GM23338 (cell line): ENCODE data around the gene KCTD1. TPM values are rescaled to one million over a fixed set of nuclear protein-coding genes. Genes with fewer than 3 reads are reported as not detected.

ENCODE experiments used
- ATAC-seq: fragments of 200-7000 bp; cut with Tn5 transposase; 3 replicates; pipeline ENCODE4 v1.9.1; 2020
- DNase-seq: peaks from one replicate; pipeline ENCODE4 v3.0.0-alpha.2; 2015; ENCODE audit warnings: low spot score
- H2AFZ ChIP-seq: fragments of 200-600 bp; sonication (generic); 2 replicates; pipeline ENCODE4 v1.8.0; 2016; ENCODE audit warnings: antibody characterized with exemption, mild to moderate bottlenecking, moderate library complexity
- H3F3A ChIP-seq: fragments of 200-600 bp; sonication (generic); replicated peaks from 2 replicates; pipeline ENCODE4 v1.8.0; 2017; ENCODE audit warnings: antibody characterized with exemption, mixed run types, low read depth
- H3K27ac ChIP-seq: fragments of 200-600 bp; sonication (generic); 2 replicates; pipeline ENCODE4 v1.6.1; 2016; ENCODE audit warnings: low read depth
- H3K27me3 ChIP-seq: fragments of 200-600 bp; sonication (generic); 2 replicates; pipeline ENCODE4 v1.8.0; 2016; ENCODE audit warnings: mild to moderate bottlenecking, mixed run types, moderate library complexity; ENCODE audit not compliant: insufficient read depth
- H3K36me3 ChIP-seq: fragments of 200-600 bp; sonication (generic); 2 replicates; pipeline ENCODE4 v1.8.0; 2016; ENCODE audit warnings: mild to moderate bottlenecking; ENCODE audit not compliant: insufficient read depth
- H3K4me1 ChIP-seq: fragments of 200-600 bp; sonication (generic); 2 replicates; pipeline ENCODE4 v1.8.0; 2016; ENCODE audit warnings: mild to moderate bottlenecking, moderate library complexity; ENCODE audit not compliant: insufficient read depth
- H3K4me2 ChIP-seq: fragments of 200-600 bp; sonication (generic); 2 replicates; pipeline ENCODE4 v1.7.1; 2017; ENCODE audit warnings: mixed run types
- H3K4me3 ChIP-seq: fragments of 200-600 bp; sonication (generic); 2 replicates; pipeline ENCODE4 v1.6.1; 2016; ENCODE audit warnings: mixed run types
- H3K79me2 ChIP-seq: fragments of 200-600 bp; sonication (generic); replicated peaks from 2 replicates; pipeline ENCODE4 v1.8.0; 2017; ENCODE audit warnings: mild to moderate bottlenecking; ENCODE audit not compliant: insufficient read depth
- H3K9me2 ChIP-seq: fragments of 200-600 bp; sonication (generic); 2 replicates; pipeline ENCODE4 v1.8.0; 2017; ENCODE audit not compliant: insufficient read depth
- H4K20me1 ChIP-seq: fragments of 200-600 bp; sonication (generic); replicated peaks from 2 replicates; pipeline ENCODE4 v1.8.0; 2017; ENCODE audit warnings: mild to moderate bottlenecking; ENCODE audit not compliant: insufficient read depth
- H3K27ac Mint-ChIP-seq: 2 replicates; pipeline ENCODE4 v1.8.0; 2020; ENCODE audit warnings: inconsistent platforms, mild to moderate bottlenecking, moderate library complexity, mixed read lengths
- H3K27me3 Mint-ChIP-seq: 3 replicates; pipeline ENCODE4 v1.8.0; 2022; ENCODE audit warnings: low read depth, mild to moderate bottlenecking, moderate library complexity, mixed read lengths, inconsistent platforms; ENCODE audit not compliant: insufficient read depth, poor library complexity
- H3K36me3 Mint-ChIP-seq: 3 replicates; pipeline ENCODE4 v1.8.0; 2021; ENCODE audit warnings: low read depth, mild to moderate bottlenecking, inconsistent platforms, moderate library complexity, mixed read lengths
- H3K4me1 Mint-ChIP-seq: 3 replicates; pipeline ENCODE4 v1.8.0; 2020; ENCODE audit warnings: mild to moderate bottlenecking, inconsistent platforms, mixed read lengths
- H3K4me3 Mint-ChIP-seq: 3 replicates; pipeline ENCODE4 v1.8.0; 2021; ENCODE audit warnings: moderate library complexity, mild to moderate bottlenecking, inconsistent platforms, mixed read lengths
- H3K9me3 Mint-ChIP-seq: 3 replicates; pipeline ENCODE4 v1.8.0; 2020; ENCODE audit warnings: moderate library complexity, mild to moderate bottlenecking, inconsistent platforms, mixed read lengths
- CREB1 ChIP-seq: fragments of 250-450 bp; sonication (Bioruptor Pico); IDR thresholded peaks from 2 replicates; pipeline ENCODE4 v1.5.0; 2020; ENCODE audit warnings: low read depth, mild to moderate bottlenecking, moderate library complexity
- EZH2 ChIP-seq: fragments of 200-600 bp; sonication (generic); IDR thresholded peaks from one replicate; pipeline ENCODE4 v1.8.0; 2017; ENCODE audit warnings: antibody characterized with exemption, mild to moderate bottlenecking, low read depth; ENCODE audit not compliant: unreplicated experiment
- EZH2phosphoT487 ChIP-seq: fragments of 200-600 bp; sonication (generic); IDR thresholded peaks from one replicate; pipeline ENCODE4 v1.8.1; 2018; ENCODE audit warnings: antibody characterized with exemption; ENCODE audit not compliant: unreplicated experiment
- JUNB ChIP-seq: IDR thresholded peaks from one replicate; pipeline ENCODE4 v1.6.1; 2016; ENCODE audit warnings: antibody characterized with exemption; ENCODE audit not compliant: unreplicated experiment
- NANOG ChIP-seq: IDR thresholded peaks from 2 replicates; pipeline ENCODE4 v1.6.1; 2016; ENCODE audit warnings: antibody characterized with exemption, borderline replicate concordance
- POLR2AphosphoS5 ChIP-seq: IDR thresholded peaks from 2 replicates; pipeline ENCODE4 v1.6.1; 2016; ENCODE audit warnings: antibody characterized with exemption, low read depth
- STAT1 ChIP-seq: IDR thresholded peaks from one replicate; pipeline ENCODE4 v1.6.1; 2016; ENCODE audit warnings: antibody characterized with exemption; ENCODE audit not compliant: unreplicated experiment
- ZNF114 ChIP-seq: fragments of 250-450 bp; sonication (Bioruptor Pico); IDR thresholded peaks from 2 replicates; pipeline ENCODE4 v1.5.0; 2020; ENCODE audit warnings: mild to moderate bottlenecking, moderate library complexity
- ZNF331 ChIP-seq: fragments of 250-450 bp; sonication (Bioruptor Pico); IDR thresholded peaks from 2 replicates; pipeline ENCODE4 v1.5.0; 2020; ENCODE audit warnings: low read depth, mild to moderate bottlenecking, moderate library complexity
- polyA plus RNA-seq: library from polyadenylated mRNA; unstranded; fragments of >200 nt; fragmentation: Nextera tagmentation; extraction: Ambion mirVana; gene quantifications from 2 replicates; pipeline ENCODE4 v1.2.1, GENCODE V29; 2016
- total RNA-seq: library from RNA; depleted of rRNA; stranded (reverse); fragments of >200 nt; shearing (Covaris generic); gene quantifications from 2 replicates; pipeline ENCODE4 v1.2.3, GENCODE V29; 2014
- TF ChIP-seq, protein P1 (sequence below), 2 experiments: fragments of 200-600 bp in 1 of 2; sonication (generic) in 1 of 2; conservative IDR thresholded peaks; 2 replicates each; pipeline versions ENCODE4 v1.5.1 to v1.6.1; 2016 to 2017; ENCODE audit warnings: antibody characterized with exemption in 2 of 2, low read depth in 2 of 2, mild to moderate bottlenecking in 2 of 2, moderate library complexity in 1 of 2
- TF ChIP-seq, protein P2 (sequence below): fragments of 250-450 bp; sonication (Bioruptor Pico); IDR thresholded peaks from 2 replicates; pipeline ENCODE4 v1.5.0; 2020; ENCODE audit warnings: mild to moderate bottlenecking, moderate library complexity
- TF ChIP-seq, protein P3 (sequence below): IDR thresholded peaks from 2 replicates; pipeline ENCODE4 v1.6.1; 2016; ENCODE audit warnings: antibody characterized with exemption
- TF ChIP-seq, protein P4 (sequence below): IDR thresholded peaks from one replicate; pipeline ENCODE4 v1.6.1; 2018; ENCODE audit warnings: antibody characterized with exemption; ENCODE audit not compliant: unreplicated experiment

The KCTD1 gene
- total and polyA plus RNA-seq, 2 experiments from 2014 or later = 7.1 to 20.5 TPM

DNA sequence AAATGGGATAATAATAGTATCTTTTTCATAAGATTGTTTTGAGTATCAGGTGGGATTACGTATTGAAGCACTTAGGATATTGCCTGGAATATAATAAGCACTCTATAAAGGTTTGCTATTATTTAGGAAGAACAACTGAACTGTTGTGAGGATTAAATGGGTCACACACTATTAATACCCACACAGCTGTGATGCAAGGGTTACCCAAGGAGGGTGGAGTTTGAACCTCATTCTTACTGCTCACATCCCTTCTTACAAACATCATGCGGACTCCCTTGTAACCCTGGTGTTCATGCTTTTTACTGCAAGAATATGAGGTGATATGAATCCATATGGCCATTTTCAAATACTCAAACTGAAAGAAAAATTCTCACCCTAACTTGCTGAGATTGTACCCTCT, 113.5 kb downstream of the KCTD1 start:
- Histone ChIP-seq H3K27me3 (no peaks in the 10 kb centered on the region), H3K79me2 (no peaks in the 10 kb centered on the region), H3K9me2 (no peaks in the 10 kb centered on the region; the same call in 1 of the 2 replicates), H2AFZ (no peak overlapping the region), H3K4me2 (no peak overlapping the region), H3F3A (no peaks in the 10 kb centered on the region), H3K4me1 (peaks cover 2% of the 10 kb centered on the region), H3K36me3 (no peaks in the 10 kb centered on the region), H3K27ac (no peak overlapping the region), H4K20me1 (no peaks in the 10 kb centered on the region), H3K4me3 (no peak overlapping the region)
- Mint-ChIP-seq H3K27me3 (no peaks in the 10 kb centered on the region), H3K9me3 (no peaks in the 10 kb centered on the region; the same call in 2 of the 3 replicates), H3K27ac (no peak overlapping the region), H3K4me3 (no peak overlapping the region), H3K36me3 (no peaks in the 10 kb centered on the region), H3K4me1 (peaks cover 8% of the 10 kb centered on the region; the same call in 2 of the 3 replicates)
- no peak for ATAC-seq
- no peak for DNase-seq
- no peak for TF ChIP-seq EZH2phosphoT487
- TF ChIP-seq POLR2AphosphoS5 = no peak
- TF ChIP-seq STAT1 = no peak
- TF ChIP-seq, protein P1, sequence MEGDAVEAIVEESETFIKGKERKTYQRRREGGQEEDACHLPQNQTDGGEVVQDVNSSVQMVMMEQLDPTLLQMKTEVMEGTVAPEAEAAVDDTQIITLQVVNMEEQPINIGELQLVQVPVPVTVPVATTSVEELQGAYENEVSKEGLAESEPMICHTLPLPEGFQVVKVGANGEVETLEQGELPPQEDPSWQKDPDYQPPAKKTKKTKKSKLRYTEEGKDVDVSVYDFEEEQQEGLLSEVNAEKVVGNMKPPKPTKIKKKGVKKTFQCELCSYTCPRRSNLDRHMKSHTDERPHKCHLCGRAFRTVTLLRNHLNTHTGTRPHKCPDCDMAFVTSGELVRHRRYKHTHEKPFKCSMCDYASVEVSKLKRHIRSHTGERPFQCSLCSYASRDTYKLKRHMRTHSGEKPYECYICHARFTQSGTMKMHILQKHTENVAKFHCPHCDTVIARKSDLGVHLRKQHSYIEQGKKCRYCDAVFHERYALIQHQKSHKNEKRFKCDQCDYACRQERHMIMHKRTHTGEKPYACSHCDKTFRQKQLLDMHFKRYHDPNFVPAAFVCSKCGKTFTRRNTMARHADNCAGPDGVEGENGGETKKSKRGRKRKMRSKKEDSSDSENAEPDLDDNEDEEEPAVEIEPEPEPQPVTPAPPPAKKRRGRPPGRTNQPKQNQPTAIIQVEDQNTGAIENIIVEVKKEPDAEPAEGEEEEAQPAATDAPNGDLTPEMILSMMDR (conservative IDR thresholded peaks at IDR 0.05; ENCODE audit: low read depth in 2 of 2) = no peak
- TF ChIP-seq ZNF114 (CRISPR knock-in tag) = no peak
- TF ChIP-seq, protein P2, sequence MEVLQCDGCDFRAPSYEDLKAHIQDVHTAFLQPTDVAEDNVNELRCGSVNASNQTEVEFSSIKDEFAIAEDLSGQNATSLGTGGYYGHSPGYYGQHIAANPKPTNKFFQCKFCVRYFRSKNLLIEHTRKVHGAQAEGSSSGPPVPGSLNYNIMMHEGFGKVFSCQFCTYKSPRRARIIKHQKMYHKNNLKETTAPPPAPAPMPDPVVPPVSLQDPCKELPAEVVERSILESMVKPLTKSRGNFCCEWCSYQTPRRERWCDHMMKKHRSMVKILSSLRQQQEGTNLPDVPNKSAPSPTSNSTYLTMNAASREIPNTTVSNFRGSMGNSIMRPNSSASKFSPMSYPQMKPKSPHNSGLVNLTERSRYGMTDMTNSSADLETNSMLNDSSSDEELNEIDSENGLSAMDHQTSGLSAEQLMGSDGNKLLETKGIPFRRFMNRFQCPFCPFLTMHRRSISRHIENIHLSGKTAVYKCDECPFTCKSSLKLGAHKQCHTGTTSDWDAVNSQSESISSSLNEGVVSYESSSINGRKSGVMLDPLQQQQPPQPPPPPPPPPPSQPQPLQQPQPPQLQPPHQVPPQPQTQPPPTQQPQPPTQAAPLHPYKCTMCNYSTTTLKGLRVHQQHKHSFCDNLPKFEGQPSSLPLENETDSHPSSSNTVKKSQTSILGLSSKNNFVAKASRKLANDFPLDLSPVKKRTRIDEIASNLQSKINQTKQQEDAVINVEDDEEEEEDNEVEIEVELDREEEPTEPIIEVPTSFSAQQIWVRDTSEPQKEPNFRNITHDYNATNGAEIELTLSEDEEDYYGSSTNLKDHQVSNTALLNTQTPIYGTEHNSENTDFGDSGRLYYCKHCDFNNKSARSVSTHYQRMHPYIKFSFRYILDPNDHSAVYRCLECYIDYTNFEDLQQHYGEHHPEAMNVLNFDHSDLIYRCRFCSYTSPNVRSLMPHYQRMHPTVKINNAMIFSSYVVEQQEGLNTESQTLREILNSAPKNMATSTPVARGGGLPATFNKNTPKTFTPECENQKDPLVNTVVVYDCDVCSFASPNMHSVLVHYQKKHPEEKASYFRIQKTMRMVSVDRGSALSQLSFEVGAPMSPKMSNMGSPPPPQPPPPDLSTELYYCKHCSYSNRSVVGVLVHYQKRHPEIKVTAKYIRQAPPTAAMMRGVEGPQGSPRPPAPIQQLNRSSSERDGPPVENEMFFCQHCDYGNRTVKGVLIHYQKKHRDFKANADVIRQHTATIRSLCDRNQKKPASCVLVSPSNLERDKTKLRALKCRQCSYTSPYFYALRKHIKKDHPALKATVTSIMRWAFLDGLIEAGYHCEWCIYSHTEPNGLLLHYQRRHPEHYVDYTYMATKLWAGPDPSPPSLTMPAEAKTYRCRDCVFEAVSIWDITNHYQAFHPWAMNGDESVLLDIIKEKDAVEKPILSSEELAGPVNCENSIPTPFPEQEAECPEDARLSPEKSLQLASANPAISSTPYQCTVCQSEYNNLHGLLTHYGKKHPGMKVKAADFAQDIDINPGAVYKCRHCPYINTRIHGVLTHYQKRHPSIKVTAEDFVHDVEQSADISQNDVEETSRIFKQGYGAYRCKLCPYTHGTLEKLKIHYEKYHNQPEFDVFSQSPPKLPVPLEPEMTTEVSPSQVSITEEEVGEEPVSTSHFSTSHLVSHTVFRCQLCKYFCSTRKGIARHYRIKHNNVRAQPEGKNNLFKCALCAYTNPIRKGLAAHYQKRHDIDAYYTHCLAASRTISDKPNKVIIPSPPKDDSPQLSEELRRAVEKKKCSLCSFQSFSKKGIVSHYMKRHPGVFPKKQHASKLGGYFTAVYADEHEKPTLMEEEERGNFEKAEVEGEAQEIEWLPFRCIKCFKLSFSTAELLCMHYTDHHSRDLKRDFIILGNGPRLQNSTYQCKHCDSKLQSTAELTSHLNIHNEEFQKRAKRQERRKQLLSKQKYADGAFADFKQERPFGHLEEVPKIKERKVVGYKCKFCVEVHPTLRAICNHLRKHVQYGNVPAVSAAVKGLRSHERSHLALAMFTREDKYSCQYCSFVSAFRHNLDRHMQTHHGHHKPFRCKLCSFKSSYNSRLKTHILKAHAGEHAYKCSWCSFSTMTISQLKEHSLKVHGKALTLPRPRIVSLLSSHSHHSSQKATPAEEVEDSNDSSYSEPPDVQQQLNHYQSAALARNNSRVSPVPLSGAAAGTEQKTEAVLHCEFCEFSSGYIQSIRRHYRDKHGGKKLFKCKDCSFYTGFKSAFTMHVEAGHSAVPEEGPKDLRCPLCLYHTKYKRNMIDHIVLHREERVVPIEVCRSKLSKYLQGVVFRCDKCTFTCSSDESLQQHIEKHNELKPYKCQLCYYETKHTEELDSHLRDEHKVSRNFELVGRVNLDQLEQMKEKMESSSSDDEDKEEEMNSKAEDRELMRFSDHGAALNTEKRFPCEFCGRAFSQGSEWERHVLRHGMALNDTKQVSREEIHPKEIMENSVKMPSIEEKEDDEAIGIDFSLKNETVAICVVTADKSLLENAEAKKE (CRISPR knock-in tag) = no peak
- no peak for TF ChIP-seq CREB1
- TF ChIP-seq NANOG = no peak
- no peak for TF ChIP-seq EZH2
- TF ChIP-seq, protein P3, sequence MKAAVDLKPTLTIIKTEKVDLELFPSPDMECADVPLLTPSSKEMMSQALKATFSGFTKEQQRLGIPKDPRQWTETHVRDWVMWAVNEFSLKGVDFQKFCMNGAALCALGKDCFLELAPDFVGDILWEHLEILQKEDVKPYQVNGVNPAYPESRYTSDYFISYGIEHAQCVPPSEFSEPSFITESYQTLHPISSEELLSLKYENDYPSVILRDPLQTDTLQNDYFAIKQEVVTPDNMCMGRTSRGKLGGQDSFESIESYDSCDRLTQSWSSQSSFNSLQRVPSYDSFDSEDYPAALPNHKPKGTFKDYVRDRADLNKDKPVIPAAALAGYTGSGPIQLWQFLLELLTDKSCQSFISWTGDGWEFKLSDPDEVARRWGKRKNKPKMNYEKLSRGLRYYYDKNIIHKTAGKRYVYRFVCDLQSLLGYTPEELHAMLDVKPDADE = no peak
- TF ChIP-seq, protein P4, sequence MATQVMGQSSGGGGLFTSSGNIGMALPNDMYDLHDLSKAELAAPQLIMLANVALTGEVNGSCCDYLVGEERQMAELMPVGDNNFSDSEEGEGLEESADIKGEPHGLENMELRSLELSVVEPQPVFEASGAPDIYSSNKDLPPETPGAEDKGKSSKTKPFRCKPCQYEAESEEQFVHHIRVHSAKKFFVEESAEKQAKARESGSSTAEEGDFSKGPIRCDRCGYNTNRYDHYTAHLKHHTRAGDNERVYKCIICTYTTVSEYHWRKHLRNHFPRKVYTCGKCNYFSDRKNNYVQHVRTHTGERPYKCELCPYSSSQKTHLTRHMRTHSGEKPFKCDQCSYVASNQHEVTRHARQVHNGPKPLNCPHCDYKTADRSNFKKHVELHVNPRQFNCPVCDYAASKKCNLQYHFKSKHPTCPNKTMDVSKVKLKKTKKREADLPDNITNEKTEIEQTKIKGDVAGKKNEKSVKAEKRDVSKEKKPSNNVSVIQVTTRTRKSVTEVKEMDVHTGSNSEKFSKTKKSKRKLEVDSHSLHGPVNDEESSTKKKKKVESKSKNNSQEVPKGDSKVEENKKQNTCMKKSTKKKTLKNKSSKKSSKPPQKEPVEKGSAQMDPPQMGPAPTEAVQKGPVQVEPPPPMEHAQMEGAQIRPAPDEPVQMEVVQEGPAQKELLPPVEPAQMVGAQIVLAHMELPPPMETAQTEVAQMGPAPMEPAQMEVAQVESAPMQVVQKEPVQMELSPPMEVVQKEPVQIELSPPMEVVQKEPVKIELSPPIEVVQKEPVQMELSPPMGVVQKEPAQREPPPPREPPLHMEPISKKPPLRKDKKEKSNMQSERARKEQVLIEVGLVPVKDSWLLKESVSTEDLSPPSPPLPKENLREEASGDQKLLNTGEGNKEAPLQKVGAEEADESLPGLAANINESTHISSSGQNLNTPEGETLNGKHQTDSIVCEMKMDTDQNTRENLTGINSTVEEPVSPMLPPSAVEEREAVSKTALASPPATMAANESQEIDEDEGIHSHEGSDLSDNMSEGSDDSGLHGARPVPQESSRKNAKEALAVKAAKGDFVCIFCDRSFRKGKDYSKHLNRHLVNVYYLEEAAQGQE = no peak
- TF ChIP-seq ZNF331 = no peak
- no peak for TF ChIP-seq JUNB
